Cardiac septum (tissue), 1 donor: ENCODE data around the gene NUAK1. TPM values are rescaled to one million over a fixed set of nuclear protein-coding genes. Genes with fewer than 3 reads are reported as not detected.
"Not testable (repeated sequence)": the region's sequence is repeated elsewhere in the genome, so short reads cannot be mapped to it uniquely, and the experiment has no call there.

Source experiments
- DNase-seq: peaks from one replicate; pipeline ENCODE4 v3.0.0-alpha.2; 2020; ENCODE audit warnings: low spot score
- intact Hi-C: fragments of 100-400 bp; cut with DNase I; formaldehyde crosslinking; loops from one replicate; pipeline ENCODE4 v1.14.0; 2022
- total RNA-seq: library from RNA; stranded (reverse); fragmentation: NEBNext Ultra II Directional; extraction: Animal tissue kit (Norgen Biotek cat#: 25700); gene quantifications from one replicate; pipeline ENCODE4 v1.2.1, GENCODE V29; 2021
- donor health status: DM: no; HTN: no; CAD: no.

The NUAK1 gene
- total RNA-seq, 1 donor from 2014 or later: 66.8 TPM

- DNase-seq: no peak
- intact Hi-C loops: no loop called here
These were observed 109.2 kb downstream of the NUAK1 start for GRCh38 chr12:106029532-106029931.

- intact Hi-C loops: no loop called here
- no peak for DNase-seq
These were observed 110.8 kb downstream of the NUAK1 start for GRCh38 chr12:106027911-106028310.

- intact Hi-C loops: no loop called here
- DNase-seq: no peak
These were observed 111.5 kb downstream of the NUAK1 start for GRCh38 chr12:106027286-106027685.

DNA sequence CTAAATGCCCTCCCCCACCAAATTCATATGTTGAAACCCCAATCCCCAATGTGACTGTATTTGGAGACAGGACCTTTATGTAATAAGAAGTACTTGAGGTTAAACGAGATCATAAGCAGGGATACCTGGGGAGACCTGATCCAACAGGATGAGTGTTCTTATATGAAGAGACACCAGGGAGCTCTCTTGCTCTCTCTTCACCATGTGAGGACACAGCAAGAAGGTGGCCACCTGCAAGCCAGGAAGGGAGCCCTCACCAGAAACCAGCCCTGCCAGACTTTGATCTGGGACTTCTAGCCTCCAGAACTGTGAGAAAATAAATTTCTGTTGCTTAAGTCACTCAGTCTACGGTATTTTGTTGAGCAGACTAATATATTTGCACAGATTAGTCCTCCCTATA, 113.6 kb downstream of the NUAK1 start:
- intact Hi-C loops: no loop called here
- no peak for DNase-seq

DNA sequence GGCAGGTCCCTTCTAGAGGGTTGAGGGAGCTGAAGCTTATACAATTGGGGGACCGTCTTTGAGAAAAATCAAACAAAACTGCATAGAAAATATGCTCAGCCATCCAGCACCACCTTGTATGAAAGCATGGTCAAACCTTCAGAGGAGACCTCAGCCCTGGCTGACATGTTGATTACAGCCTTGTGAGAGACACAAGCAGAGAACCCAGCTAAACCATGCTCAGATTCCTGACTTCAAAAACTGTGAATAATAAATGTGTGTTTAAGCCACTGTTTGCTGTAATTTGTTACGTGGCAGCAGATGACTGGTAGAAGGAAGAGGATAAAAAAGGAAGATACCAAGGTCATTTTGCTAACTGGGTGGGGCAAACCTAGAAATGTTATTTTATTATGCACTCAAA, 115.7 kb downstream of the NUAK1 start:
- intact Hi-C loops: no loop called here
- DNase-seq: no peak

DNA sequence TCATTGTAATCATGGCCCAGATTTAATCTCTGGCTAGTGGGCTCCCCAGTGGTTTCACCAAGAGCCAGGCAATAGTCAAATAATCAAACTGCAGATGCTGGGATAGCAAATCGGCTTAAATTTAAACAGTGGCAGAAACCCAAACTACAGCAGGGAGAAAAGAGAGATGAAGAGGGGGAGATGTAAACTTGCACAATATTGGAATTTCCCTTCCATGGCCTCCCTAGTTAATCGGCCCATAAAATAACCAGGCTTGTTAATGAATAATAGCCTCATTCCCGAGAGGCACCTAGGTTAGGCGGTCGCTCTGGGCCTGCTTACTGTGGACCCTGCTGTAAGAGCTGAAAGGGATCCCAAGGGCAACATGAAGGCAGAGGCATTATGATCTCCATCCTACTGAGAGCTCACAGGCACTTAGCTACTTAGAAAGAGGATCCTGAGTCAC, 116.2 kb downstream of the NUAK1 start:
- intact Hi-C loops: no loop called here
- DNase-seq: no peak

GRCh38 chr12:106021516-106021915, 117.2 kb downstream of the NUAK1 start:
- DNase-seq: no peak
- intact Hi-C loops: no loop called here

DNA sequence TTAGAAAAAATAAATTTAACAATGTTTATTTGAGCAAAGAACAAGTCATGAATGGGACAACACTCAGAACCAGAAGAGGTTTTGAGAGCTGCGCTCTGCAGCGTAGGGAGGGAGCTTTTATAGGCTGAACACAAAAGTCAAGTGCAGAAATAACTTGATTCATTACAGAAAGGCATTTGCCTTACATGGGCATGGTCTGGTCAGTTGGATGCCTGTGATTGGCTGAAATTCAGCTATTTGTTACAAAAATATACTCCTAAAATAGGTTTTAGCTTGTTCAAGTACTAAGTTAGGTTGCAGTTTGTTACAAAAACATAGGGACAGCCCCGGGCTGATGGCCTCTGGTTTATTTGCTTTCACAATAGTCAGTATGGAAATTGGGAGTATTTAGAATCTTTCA, 118.0 kb downstream of the NUAK1 start:
- intact Hi-C loops: no loop called here

DNA sequence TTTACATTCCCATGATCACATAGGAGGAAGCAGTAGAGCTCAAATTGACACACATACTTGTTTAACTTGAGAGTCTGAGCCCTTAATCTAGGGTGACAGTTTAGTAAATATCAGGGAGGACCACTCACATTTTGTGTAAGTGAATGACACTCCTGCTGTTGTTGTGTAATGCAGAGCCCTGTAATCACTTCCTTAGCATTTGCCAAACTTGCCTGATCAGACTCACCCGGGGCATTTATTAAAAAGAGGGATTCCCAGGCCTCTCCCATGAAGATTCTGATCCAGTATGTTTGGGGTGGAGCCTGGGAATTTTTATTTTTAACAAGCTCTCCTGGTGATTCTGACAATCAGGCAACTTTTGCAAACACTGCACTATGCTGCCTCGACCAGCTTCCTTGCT, 119.6 kb downstream of the NUAK1 start:
- intact Hi-C loops: no loop called here
- DNase-seq: no peak

More for the DNA sequence above, 118.0 kb downstream of the NUAK1 start:
- DNase-seq: no peak

DNA sequence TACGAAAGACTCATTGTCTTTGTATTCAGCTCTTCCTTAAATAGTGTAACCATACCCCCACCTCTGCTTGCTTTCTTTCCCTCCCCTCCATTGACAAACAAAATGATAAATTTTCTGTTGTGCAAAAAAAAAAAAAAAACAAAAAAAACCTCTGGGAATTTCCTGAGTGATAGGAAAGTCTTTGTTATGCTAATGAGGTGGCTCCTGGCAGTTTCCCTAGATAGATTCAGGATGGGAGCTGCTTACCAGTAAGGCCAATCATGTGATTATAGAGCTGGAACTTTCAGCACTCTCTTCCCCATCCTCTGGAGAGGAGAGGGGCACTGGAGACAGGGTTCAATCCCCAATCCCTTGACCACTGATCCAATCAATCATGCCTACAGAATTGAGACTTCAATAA, 120.5 kb downstream of the NUAK1 start:
- intact Hi-C loops: no loop called here
- no peak for DNase-seq

DNA sequence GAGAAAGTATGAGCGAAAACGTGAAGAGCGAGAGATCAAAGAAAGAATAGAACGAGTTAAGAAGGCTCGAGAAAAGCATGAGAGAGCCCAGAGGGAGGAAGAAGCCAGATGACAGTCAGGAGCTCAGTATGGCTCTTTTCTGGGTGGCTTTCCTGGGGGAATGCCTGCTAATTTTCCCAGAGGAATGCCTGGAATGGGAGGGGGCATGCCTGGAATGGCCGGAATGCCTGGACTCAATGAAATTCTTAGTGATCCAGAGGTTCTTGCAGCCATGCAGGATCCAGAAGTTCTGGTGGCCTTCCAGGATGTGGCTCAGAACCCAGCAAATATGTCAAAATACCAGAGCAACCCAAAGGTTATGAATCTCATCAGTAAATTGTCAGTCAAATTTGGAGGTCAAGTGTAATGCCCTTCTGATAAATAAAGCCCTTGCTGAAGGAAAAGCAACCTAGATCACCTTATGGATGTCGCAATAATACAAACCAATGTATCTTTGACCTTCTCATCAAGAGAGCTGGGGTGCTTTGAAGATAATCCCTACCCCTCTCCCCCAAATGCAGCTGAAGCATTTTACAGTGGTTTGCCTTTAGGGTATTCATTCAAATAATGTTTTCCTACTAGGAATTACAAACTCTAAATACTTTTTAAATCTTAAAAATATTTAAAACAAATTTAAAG, 122.0 kb downstream of the NUAK1 start:
- intact Hi-C loops, DNase-seq: not testable (repeated sequence)

DNA sequence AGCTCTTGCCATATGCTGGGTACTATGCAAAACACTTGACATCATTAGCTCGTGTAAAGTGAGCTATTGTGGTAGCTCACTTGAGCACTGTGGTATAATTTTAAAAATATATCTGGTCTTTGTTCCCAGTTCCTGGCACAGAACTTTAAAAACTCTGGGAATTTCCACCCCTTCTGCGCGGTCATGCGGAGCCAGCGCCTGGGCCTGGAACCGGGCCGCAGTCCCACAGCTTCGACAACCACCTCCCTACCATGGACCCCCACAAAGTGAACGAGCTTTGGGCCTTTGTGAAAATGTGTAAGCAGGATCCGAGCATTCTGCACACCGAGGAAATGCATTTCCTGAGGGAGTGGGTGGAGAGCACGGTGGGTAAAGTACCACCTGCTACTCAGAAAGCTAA, 123.1 kb downstream of the NUAK1 start:
- DNase-seq: no peak
- intact Hi-C loops: no loop called here

- no peak for DNase-seq
- intact Hi-C loops: no loop called here
These were observed 124.8 kb downstream of the NUAK1 start for GRCh38 chr12:106013941-106014340.

Other genes with a start within 250 kb of the NUAK1 start
- gene CKAP4, start 109.1 kb upstream of the NUAK1 start, total RNA-seq: 56.8 TPM
- 61.2 TPM for gene TCP11L2, start 163.8 kb upstream of the NUAK1 start, total RNA-seq
- gene POLR3B, start 218.8 kb upstream of the NUAK1 start, total RNA-seq: 9.4 TPM